ENCODE results near the gene PGBD5.
"Not testable (repeated sequence)": the region's sequence is repeated elsewhere in the genome, so short reads cannot be mapped to it uniquely, and the experiment has no call there.

PGBD5 gene

DNA sequence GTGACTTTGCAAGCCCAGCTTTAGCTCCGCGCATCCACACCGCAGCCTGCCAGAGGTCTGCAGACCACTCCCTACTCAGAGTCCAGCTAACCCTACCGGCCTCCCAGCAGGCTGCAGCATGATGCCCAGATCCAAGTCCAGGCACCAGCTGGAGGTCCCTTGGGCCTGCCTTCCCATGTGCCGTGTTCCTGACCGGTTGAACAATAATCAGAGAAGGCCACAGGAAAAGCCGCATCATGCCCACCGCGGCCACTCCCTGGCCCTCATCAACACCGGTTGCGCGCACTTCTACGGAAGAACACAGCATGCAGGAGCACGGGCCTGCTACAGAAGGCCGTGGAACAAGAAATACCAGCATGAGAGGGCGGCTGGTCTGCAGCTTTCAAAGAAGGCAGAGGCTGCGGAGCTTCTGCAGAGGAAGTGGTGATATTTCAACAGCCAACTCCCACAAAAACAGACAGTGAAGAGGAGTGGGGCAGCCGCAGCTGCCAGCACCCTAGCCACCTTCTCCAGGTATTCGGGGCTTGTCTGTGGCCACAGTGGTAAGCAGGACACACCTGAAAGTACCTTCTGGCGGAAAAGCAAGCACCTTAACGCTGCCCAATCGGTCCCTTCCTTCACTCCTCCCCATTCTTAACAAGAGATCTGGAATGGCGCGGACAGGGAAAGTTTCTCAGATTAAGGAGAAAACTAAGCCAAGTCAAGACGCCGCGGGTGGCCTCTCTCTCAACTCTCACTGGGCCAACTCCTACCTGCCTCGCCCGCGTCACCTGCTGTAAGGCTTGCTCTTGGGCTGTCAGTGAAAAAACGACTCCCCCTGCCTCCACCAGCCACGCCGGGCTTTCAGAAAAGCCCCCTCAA lies 1.5 kb downstream of the PGBD5 start:
- DNase-seq: no peak

DNA sequence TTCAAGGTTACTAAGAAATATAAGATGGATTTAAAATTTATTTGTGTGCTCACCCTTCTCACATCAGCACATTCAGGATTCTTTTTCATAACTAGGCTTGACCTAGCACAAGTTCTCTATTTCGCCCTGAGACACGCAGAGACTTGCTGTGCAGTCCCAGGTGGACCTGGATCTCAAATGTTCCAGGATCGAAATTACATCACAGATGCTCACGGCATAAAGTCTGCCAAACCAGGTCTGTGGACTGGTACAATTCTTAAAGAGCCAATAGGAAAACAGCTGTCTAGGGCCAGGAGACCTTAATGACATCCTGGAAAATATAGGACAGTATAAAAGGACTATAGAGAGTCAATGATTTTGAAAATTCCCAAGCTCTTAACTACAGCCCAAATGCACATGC lies 2.2 kb downstream of the PGBD5 start:
- DNase-seq: no peak

DNA sequence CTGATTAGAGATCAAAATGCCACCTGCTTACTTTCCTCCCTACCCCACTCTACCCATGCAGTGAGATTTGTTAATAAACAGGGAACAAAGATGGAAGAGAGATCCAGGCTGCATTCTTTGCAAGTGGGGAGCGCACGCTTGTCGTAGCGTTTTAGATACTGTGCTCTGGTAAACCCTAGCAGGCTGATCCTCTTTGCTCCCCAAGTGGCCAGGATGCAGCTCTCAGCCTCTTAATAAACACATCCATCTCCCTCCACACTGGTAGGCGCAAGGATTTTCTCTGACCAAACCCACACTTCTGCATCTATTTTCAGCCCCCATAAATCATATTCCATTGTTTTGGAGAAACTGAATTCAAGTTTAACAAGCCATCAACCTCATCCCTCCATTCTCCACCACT lies 2.9 kb downstream of the PGBD5 start:
- no peak for DNase-seq

DNA sequence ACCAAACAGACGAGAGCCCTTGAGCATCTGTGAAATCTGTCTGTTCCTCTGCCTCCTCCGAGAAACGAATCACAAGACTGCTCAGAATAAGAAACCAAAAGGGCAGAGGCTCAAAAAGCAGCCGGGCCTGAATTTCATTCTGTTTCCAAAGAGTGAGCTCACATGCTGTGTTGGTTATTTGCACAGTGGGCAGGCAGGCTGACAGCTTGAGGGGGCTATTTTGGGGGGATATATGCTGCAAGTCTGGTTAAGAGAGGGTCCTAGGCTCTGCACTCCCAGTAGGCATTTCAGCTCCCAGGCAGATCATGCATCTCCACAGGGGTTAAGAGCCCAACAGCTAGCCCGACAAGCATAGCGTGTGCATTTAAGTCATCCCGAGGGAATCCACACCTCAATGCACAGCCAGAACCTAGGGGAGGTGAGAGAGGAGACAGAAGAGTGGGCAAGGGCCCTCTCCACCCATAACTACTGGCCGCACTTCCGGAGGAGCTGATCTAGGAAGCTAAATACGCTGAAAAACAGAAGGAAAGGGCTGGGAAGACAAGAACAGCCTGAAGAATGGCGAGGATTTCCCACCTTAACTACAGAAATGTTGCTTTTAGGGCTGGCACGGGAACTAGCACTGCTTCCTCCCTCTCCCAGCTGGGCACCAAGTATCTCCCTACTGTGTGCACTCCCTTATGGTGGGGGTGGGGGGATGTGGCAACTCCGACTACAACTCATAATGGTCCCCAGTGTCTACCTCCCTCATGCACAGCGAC lies 3.7 kb downstream of the PGBD5 start:
- DNase-seq: no peak

DNA sequence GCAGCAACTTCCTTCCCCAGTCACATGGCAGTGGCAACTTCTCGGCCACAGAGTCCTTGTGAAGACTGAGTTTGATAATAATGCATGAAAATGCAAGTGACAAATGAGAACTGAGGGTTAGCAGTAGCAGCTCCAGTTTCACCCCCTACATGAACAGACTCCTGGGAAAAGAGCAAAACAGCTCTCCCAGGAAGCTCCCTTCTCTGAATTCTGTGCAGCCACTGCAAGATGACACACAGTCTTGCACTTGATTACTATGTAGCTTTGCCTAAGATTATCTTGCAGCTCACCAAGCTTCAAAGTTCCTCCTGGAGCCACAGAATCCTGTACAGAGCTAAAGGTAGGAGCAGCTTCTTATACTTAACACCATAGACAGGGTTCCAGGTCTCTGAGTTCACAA lies 4.7 kb downstream of the PGBD5 start:
- no peak for DNase-seq

DNA sequence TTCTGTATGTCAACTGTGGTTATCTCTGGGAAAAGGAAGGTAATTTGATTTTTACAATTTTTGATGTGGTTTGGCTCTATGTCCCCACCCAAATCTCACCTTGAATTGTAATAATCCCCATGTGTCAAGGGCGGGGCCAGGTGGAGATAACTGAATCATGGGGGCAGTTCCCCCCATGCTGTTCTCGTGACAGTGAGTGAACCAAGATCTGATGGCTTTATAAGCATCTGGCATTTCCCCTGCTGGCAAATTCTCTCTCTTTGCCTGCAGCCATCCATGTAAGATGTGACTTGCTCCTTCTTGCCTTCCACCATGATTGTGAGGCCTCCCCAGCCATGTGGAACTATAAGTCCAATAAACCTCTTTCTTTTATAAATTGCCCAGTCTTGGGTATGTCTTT lies 5.8 kb downstream of the PGBD5 start:
- not testable (repeated sequence) for DNase-seq

DNA sequence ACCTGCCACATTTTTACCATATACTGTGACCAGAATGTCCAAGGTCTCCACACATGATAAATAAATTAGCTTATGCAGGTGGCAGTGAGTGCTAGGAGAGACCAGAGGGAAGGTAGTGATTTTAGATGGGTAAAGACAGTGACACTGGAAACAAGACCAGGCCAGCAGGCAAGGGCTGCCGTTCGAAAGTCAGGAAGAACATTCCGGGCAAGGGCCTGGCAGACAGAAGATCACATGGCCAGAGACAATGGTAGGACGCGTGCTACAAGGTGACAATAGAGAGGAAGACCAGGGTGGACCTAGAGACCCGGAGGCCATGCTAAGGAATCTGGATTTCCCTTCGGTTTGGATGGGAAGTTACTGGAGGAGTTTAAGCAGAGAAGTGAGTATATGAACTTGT lies 9.7 kb downstream of the PGBD5 start:
- no peak for DNase-seq

DNA sequence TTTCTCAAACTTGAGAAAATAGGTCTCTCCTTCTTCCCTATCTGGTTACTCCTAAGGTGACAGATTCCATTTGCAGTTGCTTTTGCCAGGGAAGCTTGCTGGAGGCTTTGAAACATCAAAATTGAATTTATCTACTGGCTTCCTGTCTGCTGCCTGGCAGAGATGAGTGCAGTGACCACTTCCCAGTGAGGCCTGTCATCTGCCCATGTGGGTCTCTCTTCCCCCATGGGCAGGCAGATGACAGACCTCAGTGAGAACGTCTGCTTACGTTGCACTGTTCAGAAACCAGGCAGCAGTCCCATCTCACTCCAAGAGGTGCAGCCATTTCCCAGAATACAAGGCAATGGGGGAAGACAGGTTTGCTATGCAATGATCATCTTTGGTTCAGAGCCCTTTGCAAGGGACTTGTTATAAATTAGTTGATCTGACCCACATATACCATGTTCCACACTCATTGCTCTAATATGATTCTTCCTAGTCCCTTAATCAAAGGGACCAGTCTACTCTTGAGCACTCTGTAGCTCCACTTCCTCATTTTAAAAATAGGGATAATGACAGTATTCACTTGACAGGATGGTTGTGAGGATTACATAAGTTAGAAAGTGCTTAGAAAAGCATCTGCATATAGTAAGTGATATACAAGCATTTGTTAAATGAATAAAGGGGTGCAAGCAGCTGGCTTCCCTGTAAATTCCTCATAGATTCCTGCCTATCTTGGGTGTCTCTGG lies 10.6 kb downstream of the PGBD5 start:
- DNase-seq: no peak

DNA sequence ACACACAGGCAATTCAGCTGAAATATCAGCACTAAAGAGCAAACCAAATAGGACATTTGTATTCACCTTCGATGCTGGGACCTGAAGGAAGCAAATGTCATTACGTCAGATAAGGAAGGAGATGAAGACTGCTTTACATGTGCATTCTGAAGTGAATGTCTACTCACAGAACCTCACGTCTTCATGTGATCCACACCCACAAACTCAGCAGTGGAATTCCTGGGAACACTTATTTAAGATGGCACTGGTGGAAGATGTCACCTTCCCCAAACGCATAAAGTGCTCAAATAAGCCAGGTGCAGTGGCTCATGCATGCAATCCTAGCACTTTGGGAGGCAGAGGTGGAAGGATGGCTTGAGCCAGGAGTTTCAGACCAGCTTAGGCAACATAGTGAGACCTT lies 11.4 kb downstream of the PGBD5 start:
- no peak for DNase-seq

DNA sequence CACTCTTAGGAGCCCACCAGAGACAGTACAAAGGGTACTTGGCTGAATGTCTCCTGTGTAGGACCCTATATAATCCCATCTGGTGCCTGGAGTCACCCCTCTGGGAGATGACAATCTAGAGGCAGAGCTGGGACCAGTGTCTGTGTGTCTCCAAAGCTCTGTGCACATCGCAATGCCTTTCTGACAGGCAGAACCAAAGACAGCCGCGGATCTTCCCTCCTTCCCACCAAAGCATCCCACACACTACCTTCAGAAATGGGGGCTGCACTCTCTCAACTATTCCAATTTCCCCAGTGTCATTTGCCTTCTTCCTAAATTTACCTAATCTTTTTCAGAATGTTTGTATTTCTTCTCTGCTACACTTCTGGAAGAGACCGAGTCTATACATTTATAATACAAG lies 12.0 kb downstream of the PGBD5 start:
- DNase-seq: no peak

DNA sequence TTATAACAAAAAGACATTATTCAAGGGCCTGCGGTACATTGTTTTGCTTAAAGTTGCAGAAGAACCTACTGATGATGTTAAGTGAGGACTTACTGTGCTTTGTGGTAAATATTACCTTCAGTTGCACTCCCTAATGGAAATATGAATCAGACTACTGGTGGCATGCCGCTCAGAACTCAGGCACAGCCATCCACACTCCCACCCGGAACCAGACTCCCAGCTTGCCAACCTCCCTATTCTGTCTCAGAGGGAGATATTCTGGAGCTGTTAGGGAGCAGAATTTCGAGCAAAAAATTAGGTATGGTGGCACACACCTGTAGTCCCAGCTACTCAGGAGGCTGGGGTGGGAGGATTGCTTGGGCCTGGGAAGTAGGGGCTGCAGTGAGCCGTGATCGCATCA lies 13.1 kb downstream of the PGBD5 start:
- no peak for DNase-seq

DNA sequence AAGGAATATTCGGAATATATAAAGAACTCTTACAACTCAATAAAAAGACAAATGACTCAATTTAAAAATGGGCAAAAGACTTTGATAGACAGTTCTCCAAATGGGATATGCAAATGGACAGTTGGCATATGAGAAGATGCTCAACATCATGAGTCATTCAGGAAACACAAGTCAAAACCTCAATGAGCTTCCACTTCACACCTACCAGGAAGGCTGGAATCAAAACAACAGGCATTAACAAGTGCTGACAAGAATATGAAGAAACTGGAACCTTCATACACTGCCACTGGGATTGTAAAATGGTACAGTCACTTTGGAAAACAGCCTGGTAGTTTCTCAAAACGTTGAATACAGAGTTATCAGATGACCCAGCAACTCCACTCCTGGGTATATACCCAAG lies 17.2 kb downstream of the PGBD5 start:
- DNase-seq: no peak

DNA sequence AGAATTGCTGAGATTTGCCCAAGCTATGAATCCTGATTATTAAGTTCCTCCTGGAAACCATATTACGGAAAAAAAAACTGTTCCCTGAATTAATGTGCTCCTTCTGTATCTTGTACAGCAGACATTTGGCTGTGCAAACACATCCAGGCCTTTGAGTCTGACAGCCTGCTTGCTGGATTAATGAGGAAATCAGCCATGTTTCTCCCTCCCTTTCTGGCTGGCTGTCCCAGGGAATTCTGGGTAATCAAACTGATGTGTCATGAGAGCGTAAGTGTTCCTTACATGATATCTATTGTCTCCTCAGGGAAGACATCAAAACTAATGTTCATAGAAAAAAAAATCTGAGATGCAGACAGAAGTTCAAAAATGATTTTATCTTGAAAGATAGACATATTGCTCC lies 18.8 kb downstream of the PGBD5 start:
- DNase-seq: no peak

DNA sequence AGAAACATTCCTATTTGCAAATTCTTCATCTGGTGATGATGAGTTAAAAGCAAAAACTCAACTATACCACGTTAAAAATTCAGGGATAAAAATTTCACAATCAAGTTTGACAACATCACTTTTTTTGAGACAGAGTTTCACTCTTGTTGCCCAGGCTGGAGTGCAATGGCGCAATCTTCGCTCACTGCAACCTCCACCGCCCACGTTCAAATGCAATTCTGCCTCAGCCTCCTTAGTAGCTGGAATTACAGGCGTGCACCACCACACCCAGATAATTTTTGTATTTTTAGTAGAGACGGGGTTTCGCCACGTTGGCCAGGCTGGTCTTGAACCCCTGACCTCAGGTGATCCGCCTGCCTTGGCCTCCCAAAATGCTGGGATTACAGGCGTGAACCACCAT lies 19.4 kb downstream of the PGBD5 start:
- not testable (repeated sequence) for DNase-seq

DNA sequence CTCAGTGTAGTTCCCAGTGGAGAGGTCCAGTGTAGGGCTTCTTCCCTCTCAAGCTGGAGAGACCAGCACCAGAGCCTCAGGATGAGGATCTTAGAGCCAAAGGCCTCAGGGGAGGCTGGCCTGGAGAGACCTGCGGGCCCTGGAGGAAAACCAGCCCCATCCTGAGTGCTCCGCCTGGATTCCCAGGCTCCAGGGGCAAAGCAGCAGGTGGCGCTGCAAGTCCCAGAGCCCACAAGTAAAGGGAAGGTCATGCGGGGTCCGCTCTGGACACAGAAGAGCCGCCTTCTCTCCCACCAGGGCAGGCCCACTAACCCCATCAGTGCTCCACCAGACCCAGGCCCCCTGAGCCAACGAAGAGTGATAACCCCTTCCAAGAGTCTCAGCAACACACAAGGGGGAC lies 22.7 kb downstream of the PGBD5 start:
- DNase-seq: no peak

DNA sequence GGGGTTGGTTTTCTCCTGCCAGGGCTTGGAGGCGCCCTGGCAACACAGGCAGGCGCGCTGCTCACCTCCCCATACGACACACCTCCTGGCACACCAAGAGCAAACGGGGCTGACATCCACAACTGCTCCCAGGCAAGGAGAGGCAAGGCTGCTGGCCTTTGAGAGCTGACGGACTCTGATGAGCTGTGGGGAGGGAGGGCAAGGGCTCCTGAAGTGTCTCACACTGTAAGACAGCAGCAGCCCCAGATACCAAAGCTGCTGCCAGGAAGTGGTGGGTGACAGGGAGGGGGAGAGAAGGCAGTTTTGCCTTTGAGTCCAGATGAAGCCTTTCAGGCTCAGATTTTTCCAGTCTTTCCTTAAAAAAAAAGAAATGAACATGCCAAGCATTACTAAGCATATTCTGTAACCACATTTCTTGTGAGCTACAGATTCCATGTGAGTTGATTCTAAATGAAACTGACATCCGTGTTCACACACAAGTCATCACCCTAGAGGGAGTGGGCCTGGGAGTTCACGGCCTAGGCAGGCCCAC lies 24.3 kb downstream of the PGBD5 start:
- no peak for DNase-seq

DNA sequence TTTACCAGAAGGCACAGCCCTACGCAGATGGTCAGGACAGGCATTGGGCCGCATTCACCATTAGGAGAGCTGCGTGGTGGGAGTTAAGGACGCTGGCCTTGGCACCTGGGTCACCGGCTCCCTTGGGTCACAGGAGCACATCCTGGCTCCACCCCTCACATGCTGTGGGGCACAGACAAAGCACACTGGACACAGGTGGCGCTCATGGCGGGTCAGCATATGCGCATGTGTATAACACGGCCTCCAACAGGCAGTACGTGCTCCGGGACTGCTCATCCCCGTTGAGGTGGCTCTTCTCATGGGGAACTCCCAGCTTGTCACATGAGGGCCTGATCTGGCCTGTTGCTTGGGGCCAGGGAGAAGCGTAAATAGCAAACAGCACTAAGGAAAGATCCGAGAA lies 25.0 kb downstream of the PGBD5 start:
- no peak for DNase-seq

DNA sequence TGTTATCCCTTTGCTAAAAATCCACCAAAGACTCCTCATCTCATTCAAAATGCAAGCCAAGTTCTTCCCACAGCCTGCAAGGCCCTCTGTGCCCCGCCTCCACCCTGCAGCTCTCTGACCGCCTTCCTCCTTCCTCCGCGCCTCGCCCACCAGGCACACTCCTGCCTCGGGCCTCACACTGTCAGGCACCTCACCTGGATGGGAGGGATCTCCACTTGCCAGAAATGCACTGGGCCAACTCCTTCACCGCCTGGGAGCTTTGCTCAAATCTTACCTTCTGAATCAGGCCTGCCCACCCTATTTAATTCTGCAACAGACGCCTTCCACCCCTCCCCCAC lies 26.2 kb downstream of the PGBD5 start:
- DNase-seq: no peak

DNA sequence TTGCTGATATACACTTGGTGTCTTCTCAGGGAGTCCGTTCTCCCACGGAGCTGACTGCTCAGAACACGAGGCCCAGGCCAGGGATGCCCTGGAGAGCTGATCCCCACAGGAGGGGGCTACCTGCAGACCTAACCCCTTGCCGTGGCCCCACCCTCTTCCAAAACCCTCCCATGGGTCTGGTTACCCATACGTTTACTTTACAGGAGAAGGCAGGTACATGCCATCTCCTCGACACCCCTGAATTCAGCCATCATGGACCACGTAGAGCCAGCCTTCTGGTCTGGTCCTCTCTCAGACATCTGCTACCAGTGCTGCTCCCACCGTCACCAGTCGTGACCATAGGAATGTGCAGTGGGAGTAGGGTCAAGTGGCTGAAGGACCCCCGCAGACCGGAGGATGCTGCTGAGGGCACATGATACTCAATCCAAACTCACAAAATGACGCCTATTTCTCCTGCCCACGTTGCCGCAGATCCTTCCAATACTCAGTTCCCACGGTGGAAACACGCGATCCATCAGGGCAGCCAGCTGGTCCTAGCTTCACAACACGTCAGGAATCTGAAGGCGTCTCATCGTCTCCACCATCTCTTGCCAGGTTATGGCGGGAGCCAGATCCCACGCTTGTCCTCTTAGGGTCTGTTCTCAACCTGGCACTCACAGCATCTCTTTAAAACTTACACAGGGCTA lies 26.7 kb downstream of the PGBD5 start:
- DNase-seq: no peak

DNA sequence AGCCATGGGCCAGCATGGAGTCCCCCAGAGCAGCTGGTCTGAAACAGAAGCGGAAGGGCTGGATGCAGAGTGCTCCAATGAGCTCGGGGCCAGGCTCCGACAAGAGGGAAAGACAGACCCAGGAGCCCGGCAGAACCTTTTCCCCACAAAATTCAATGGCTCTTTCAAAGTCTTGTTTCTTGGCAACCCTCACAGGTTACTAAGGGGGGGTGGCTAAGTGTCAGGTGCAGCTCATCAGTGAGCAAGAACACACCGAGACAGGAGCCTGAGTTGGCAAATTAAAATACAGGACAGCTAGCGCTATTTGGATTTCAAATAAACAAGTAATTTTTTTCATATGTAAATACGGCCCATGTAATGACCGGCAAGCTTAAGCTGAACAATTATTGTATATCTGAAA lies 27.3 kb downstream of the PGBD5 start:
- DNase-seq: no peak

DNA sequence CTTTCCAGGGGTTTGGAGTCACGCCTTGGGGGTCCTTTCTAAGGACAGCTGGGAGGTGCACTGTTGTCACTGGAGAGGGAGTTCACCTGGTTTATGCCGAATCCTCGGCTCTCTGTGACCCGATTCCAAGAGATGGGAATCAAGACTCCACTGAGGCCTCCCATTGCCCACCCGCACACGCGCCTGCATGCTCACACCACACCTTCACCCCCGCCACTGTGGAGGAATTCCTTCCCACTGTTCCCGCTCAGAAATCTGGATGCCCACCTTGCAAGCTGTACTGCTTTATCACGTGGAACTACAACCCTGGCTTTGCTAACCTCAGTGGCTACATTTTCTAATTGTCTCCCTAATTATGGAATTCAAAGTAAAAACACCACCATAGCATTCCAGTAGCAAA lies 29.2 kb downstream of the PGBD5 start:
- DNase-seq: no peak

DNA sequence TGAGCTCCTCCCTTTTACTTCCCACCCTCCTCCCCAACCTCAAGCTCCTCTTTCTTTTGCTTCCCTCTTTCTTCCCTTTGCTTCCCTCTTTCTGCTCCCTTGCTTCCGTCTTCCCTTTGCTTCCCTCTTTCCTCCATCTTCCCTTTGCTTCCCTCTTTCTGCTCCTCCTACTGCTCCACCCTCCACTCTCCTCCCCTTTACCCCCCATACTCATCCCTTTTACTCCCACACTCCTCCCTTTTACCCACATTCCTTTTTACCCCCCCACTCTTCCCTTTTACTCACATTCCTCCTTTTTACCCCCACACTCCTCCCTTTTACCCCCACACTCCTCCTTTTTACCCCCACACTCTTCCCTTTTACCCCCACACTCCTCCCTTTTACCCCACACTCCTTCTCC lies 30.2 kb downstream of the PGBD5 start:
- DNase-seq: no peak

DNA sequence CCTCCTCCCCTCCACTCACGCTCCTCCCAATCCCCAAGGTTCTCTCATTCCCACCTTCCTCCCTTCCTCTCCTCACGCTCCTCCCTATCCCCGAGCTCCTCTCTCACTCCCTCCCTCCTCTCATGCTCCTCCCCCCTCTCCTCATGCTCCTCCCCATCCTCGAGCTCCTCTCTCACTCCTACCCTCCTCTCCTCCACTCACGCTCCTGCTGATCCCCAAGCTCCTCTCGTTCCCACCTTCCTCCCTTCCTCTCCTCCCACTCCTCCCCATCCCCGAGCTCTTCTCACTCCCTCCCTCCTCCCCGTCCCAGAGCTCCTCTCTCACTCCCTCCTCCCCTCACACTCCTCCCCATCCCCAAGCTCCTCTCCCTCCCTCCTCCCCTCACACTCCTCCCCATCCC lies 31.4 kb downstream of the PGBD5 start:
- no peak for DNase-seq

Measured in CD4-positive, alpha-beta T cell treated with Interleukin-21 for 1 hour (primary cell).